Head of caudate nucleus (tissue), 42 donors: ENCODE measurements around the gene ZCCHC7.
"Not testable (repeated sequence)": the region's sequence is repeated elsewhere in the genome, so short reads cannot be mapped to it uniquely, and the experiment has no call there.

Experiments
- DNase-seq, 42 donors: peaks; one replicate each; pipeline versions ENCODE4 v3.0.0 to v3.0.0-alpha.2; 2020 to 2021; ENCODE audit warnings: mixed read lengths in 7 of 42
- intact Hi-C: fragments of 100-400 bp; cut with DNase I; formaldehyde crosslinking; loops from one replicate; pipeline ENCODE4 v1.15.0; 2022

Gene ZCCHC7

GRCh38 chr9:37379835-37380234, 259.5 kb downstream of the ZCCHC7 start:
- intact Hi-C loops: no loop called here
- DNase-seq: no peak

GRCh38 chr9:37380570-37380969, 260.2 kb downstream of the ZCCHC7 start:
- intact Hi-C loops: no loop called here
- DNase-seq: no peak

GRCh38 chr9:37381094-37381741, 260.8 kb downstream of the ZCCHC7 start:
- DNase-seq: no peak
- intact Hi-C loops: no loop called here

GRCh38 chr9:37382161-37382981, 262.0 kb downstream of the ZCCHC7 start:
- DNase-seq: no peak
- intact Hi-C loops: no loop called here

GRCh38 chr9:37382982-37383357, 262.6 kb downstream of the ZCCHC7 start:
- intact Hi-C loops: no loop called here
- no peak for DNase-seq

GRCh38 chr9:37383393-37383792, 263.0 kb downstream of the ZCCHC7 start:
- DNase-seq: no peak
- intact Hi-C loops: no loop called here

GRCh38 chr9:37383876-37384746, 263.7 kb downstream of the ZCCHC7 start:
- intact Hi-C loops: no loop called here
- no peak for DNase-seq

GRCh38 chr9:37385286-37385685, 264.9 kb downstream of the ZCCHC7 start:
- intact Hi-C loops: no loop called here
- DNase-seq: no peak

GRCh38 chr9:37386988-37387387, 266.6 kb downstream of the ZCCHC7 start:
- DNase-seq: no peak
- intact Hi-C loops: no loop called here

- intact Hi-C loops: no loop called here
- DNase-seq: peak in 1 of 42 donors; percentile 24
Observed at GRCh38 chr9:37390759-37391158, 270.4 kb downstream of the ZCCHC7 start.

GRCh38 chr9:37392272-37392671, 271.9 kb downstream of the ZCCHC7 start:
- no peak for DNase-seq
- intact Hi-C loops: no loop called here

- intact Hi-C loops: no loop called here
- DNase-seq: no peak
Observed at GRCh38 chr9:37395229-37395628, 274.9 kb downstream of the ZCCHC7 start.

GRCh38 chr9:37395663-37396062, 275.3 kb downstream of the ZCCHC7 start:
- intact Hi-C loops: no loop called here
- no peak for DNase-seq

- intact Hi-C loops: not testable (repeated sequence)
Observed at GRCh38 chr9:37397948-37398347, 277.6 kb downstream of the ZCCHC7 start.

GRCh38 chr9:37398464-37399025, 278.2 kb downstream of the ZCCHC7 start:
- DNase-seq: no peak
- intact Hi-C loops: no loop called here

More at GRCh38 chr9:37397948-37398347, 277.6 kb downstream of the ZCCHC7 start:
- not testable (repeated sequence) for DNase-seq

GRCh38 chr9:37399336-37399735, 279.0 kb downstream of the ZCCHC7 start:
- DNase-seq: no peak
- intact Hi-C loops: no loop called here

- intact Hi-C loops: no loop called here
- DNase-seq: no peak
Observed at GRCh38 chr9:37404590-37404989, 284.2 kb downstream of the ZCCHC7 start.

- no peak for DNase-seq
- intact Hi-C loops: no loop called here
Observed at GRCh38 chr9:37405350-37405749, 285.0 kb downstream of the ZCCHC7 start.

GRCh38 chr9:37405764-37406380, 285.5 kb downstream of the ZCCHC7 start:
- no peak for DNase-seq
- intact Hi-C loops: no loop called here
